ENCODE measurements around the gene GMNN.
A peak's percentile ranks its signal among the peaks of the same experiment; 100 is the strongest.

GMNN gene

DNA sequence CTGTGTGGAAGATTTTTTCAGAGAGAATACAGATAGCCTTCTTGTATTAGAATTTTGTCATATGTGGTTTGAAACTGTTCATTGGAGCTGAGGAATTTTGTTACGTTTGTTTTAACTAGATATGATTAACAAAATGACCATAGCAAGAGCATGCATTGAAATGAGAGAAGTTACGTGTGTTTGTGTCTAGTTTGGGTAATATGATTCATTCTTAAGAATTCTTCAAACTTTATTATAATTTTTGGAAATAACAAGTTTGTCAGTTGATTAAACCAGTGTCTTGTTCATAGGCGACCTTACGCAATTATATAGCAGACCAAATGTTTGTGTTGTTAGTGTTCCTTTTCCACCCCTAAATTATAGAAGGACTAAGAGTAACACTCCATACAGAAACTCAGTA, 5.5 kb downstream of the GMNN start:
- Histone ChIP-seq H3K4me1 (ENCODE audit: control insufficient read depth in 1 of 2, insufficient read depth in 2 of 2, low read length in 2 of 2) (peaks cover 3% of the 10 kb centered on the region in 2 experiments), H3K79me1 (ENCODE audit: low read length) (peaks cover 2% of the 10 kb centered on the region), H3K4me2 (ENCODE audit: low read length) (no peak overlapping the region), H3K36me3 (ENCODE audit: control insufficient read depth in 1 of 2, insufficient read depth in 2 of 2, low read length in 2 of 2) (peaks cover 4 to 9% of the 10 kb centered on the region in 2 experiments), H3K27me3 (ENCODE audit: insufficient read depth, low read length) (no peaks in the 10 kb centered on the region), H3K23ac (ENCODE audit: low read length) (no peak overlapping the region), H4K12ac (ENCODE audit: low read depth, low read length) (no peak overlapping the region), H2AFZ (ENCODE audit: insufficient read depth, low read length, poor library complexity) (no peak overlapping the region), H2BK5ac (ENCODE audit: low read depth, low read length, poor library complexity) (no peak overlapping the region), H3K9me3 (ENCODE audit: insufficient read depth, low read depth, low read length) (no peaks in the 10 kb centered on the region), H3K4ac (ENCODE audit: low read depth, low read length) (no peak overlapping the region), H3K14ac (ENCODE audit: low read length) (no peak overlapping the region), H4K8ac (ENCODE audit: low read depth, low read length) (no peak overlapping the region), H3K9ac (ENCODE audit: low read length) (no peak overlapping the region), H3K4me3 (ENCODE audit: low read depth, low read length) (no peak overlapping the region), H2BK12ac (ENCODE audit: low read length) (no peak overlapping the region), H2BK120ac (ENCODE audit: insufficient read depth, low read length, poor library complexity) (no peak overlapping the region), H3K27ac (ENCODE audit: low read depth, low read length) (no peak overlapping the region), H3K79me2 (ENCODE audit: control insufficient read depth, insufficient read depth, low read length, poor library complexity) (peaks cover 11% of the 10 kb centered on the region), H3K18ac (ENCODE audit: low read length) (no peak overlapping the region), H4K91ac (ENCODE audit: low read depth, low read length) (no peak overlapping the region), H2AK5ac (ENCODE audit: low read length) (no peak overlapping the region)
- no peak for DNase-seq
- no CpG with 5 or more reads among the region's 4 CpGs for WGBS (ENCODE audit: extremely low coverage, insufficient coverage, insufficient read length)

GRCh38 chr6:24788031-24788665, 13.4 kb downstream of the GMNN start:
- no peak overlapping the region for H2BK120ac ChIP-seq (ENCODE audit: insufficient read depth, low read length, poor library complexity)
- no peak overlapping the region for H4K91ac ChIP-seq (ENCODE audit: low read depth, low read length)
- H3K4me3 ChIP-seq (ENCODE audit: low read depth, low read length): no peak overlapping the region
- no peak overlapping the region for H3K4me2 ChIP-seq (ENCODE audit: low read length)
- no peak overlapping the region for H3K18ac ChIP-seq (ENCODE audit: low read length)
- no peak overlapping the region for H3K27ac ChIP-seq (ENCODE audit: low read depth, low read length)
- H3K4me1 ChIP-seq (ENCODE audit: control insufficient read depth in 1 of 2, insufficient read depth in 2 of 2, low read length in 2 of 2): no peaks in the 10 kb centered on the region
- H2AK5ac ChIP-seq (ENCODE audit: low read length): no peak overlapping the region
- H3K79me1 ChIP-seq (ENCODE audit: low read length): no peaks in the 10 kb centered on the region
- H3K27me3 ChIP-seq (ENCODE audit: insufficient read depth, low read length): no peaks in the 10 kb centered on the region
- H3K79me2 ChIP-seq (ENCODE audit: control insufficient read depth, insufficient read depth, low read length, poor library complexity): no peaks in the 10 kb centered on the region
- H3K9ac ChIP-seq (ENCODE audit: low read length): no peak overlapping the region
- WGBS (ENCODE audit: extremely low coverage, insufficient coverage, insufficient read length): no CpG with 5 or more reads among the region's 4 CpGs
- H2AFZ ChIP-seq (ENCODE audit: insufficient read depth, low read length, poor library complexity): no peak overlapping the region
- peaks cover 5 to 7% of the 10 kb centered on the region in 2 experiments for H3K36me3 ChIP-seq (ENCODE audit: control insufficient read depth in 1 of 2, insufficient read depth in 2 of 2, low read length in 2 of 2)
- H3K9me3 ChIP-seq (ENCODE audit: insufficient read depth, low read depth, low read length): no peaks in the 10 kb centered on the region
- no peak overlapping the region for H3K14ac ChIP-seq (ENCODE audit: low read length)
- no peak for DNase-seq
- no peak overlapping the region for H4K8ac ChIP-seq (ENCODE audit: low read depth, low read length)
- no peak overlapping the region for H3K23ac ChIP-seq (ENCODE audit: low read length)
- H3K4ac ChIP-seq (ENCODE audit: low read depth, low read length): no peak overlapping the region
- no peak overlapping the region for H2BK5ac ChIP-seq (ENCODE audit: low read depth, low read length, poor library complexity)
- H4K12ac ChIP-seq (ENCODE audit: low read depth, low read length): no peak overlapping the region
- no peak overlapping the region for H2BK12ac ChIP-seq (ENCODE audit: low read length)

DNA sequence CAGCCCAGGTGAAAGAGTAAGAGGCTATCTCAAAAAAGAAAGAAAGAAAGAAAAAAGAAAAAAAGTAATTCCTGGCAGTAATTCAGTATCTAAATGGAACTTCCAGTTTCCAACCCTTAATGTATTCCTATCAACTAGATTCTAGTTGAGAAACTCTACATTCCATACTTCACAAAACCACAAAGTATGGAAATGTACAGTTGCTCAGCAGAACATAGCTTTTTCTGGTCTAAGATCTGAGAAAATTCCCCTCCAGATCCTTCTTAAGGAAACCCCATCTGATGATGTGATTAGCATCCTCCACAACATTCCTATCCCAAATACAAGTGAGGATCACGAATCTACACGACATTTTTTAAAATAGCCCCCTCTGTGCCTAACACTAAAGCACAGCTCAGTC, 20.4 kb downstream of the GMNN start:
- Histone ChIP-seq H2BK5ac (ENCODE audit: low read depth, low read length, poor library complexity) (no peak overlapping the region), H2BK120ac (ENCODE audit: insufficient read depth, low read length, poor library complexity) (no peak overlapping the region), H2AFZ (ENCODE audit: insufficient read depth, low read length, poor library complexity) (no peak overlapping the region), H3K36me3 (ENCODE audit: control insufficient read depth in 1 of 2, insufficient read depth in 2 of 2, low read length in 2 of 2) (no peaks in the 10 kb centered on the region), H2BK12ac (ENCODE audit: low read length) (no peak overlapping the region), H3K4me2 (ENCODE audit: low read length) (no peak overlapping the region), H3K4me1 (ENCODE audit: control insufficient read depth in 1 of 2, insufficient read depth in 2 of 2, low read length in 2 of 2) (peaks cover 0 to 3% of the 10 kb centered on the region in 2 experiments), H3K79me1 (ENCODE audit: low read length) (no peaks in the 10 kb centered on the region), H3K27me3 (ENCODE audit: insufficient read depth, low read length) (no peaks in the 10 kb centered on the region), H3K23ac (ENCODE audit: low read length) (no peak overlapping the region), H3K27ac (ENCODE audit: low read depth, low read length) (no peak overlapping the region), H4K12ac (ENCODE audit: low read depth, low read length) (no peak overlapping the region), H2AK5ac (ENCODE audit: low read length) (no peak overlapping the region), H3K14ac (ENCODE audit: low read length) (no peak overlapping the region), H4K91ac (ENCODE audit: low read depth, low read length) (no peak overlapping the region), H3K79me2 (ENCODE audit: control insufficient read depth, insufficient read depth, low read length, poor library complexity) (no peaks in the 10 kb centered on the region), H3K18ac (ENCODE audit: low read length) (no peak overlapping the region), H3K4ac (ENCODE audit: low read depth, low read length) (no peak overlapping the region), H3K9me3 (ENCODE audit: insufficient read depth, low read depth, low read length) (no peaks in the 10 kb centered on the region), H3K4me3 (ENCODE audit: low read depth, low read length) (no peak overlapping the region), H4K8ac (ENCODE audit: low read depth, low read length) (no peak overlapping the region), H3K9ac (ENCODE audit: low read length) (no peak overlapping the region)
- peak in 1 of 2 donors; percentile 34 for DNase-seq
- WGBS (ENCODE audit: extremely low coverage, insufficient coverage, insufficient read length): no CpG with 5 or more reads among the region's 2 CpGs

DNA sequence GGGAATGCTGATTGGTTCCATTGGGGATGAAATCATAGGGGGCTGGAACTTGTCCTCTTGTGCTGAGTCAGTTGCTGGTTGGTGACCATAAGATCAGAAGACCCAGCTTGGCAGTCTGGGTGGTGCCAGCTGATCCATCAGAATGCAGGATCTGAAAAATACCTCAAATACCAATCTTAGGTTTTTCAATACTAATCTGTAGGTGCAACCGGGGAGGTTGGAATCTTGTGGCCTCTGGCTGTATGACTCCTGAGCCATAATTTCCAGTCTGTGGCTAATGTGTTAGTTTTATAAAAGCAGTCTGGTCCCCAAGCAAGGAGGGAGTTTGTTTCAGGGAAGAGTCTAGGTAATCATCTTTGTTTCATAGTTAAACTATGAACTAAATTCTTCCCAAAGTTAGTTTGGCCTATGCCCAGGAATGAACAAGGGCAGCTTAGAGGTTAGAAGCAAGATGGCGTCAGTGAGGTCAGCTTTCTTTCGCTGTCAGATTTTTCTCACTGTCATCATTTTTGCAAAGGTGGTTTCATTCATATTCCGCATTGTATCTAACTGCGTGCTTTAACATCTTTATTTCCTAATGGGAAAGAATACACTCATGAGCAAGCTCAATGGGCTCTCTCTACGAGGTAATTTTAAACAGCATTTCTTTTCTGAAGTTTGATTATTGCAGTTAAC, 22.0 kb downstream of the GMNN start:
- H2BK12ac ChIP-seq (ENCODE audit: low read length): no peak overlapping the region
- H3K9me3 ChIP-seq (ENCODE audit: insufficient read depth, low read depth, low read length): no peaks in the 10 kb centered on the region
- peaks cover 0 to 3% of the 10 kb centered on the region in 2 experiments for H3K4me1 ChIP-seq (ENCODE audit: control insufficient read depth in 1 of 2, insufficient read depth in 2 of 2, low read length in 2 of 2)
- WGBS (ENCODE audit: extremely low coverage, insufficient coverage, insufficient read length): no CpG with 5 or more reads among the region's 6 CpGs
- no peaks in the 10 kb centered on the region for H3K27me3 ChIP-seq (ENCODE audit: insufficient read depth, low read length)
- H2BK120ac ChIP-seq (ENCODE audit: insufficient read depth, low read length, poor library complexity): no peak overlapping the region
- H3K23ac ChIP-seq (ENCODE audit: low read length): no peak overlapping the region
- H2AFZ ChIP-seq (ENCODE audit: insufficient read depth, low read length, poor library complexity): no peak overlapping the region
- no peak overlapping the region for H3K4me3 ChIP-seq (ENCODE audit: low read depth, low read length)
- H4K12ac ChIP-seq (ENCODE audit: low read depth, low read length): no peak overlapping the region
- no peak overlapping the region for H2AK5ac ChIP-seq (ENCODE audit: low read length)
- no peak overlapping the region for H3K14ac ChIP-seq (ENCODE audit: low read length)
- peak in 1 of 2 donors; percentile 35 for DNase-seq
- no peak overlapping the region for H3K9ac ChIP-seq (ENCODE audit: low read length)
- H3K79me1 ChIP-seq (ENCODE audit: low read length): no peaks in the 10 kb centered on the region
- H3K79me2 ChIP-seq (ENCODE audit: control insufficient read depth, insufficient read depth, low read length, poor library complexity): no peaks in the 10 kb centered on the region
- no peaks in the 10 kb centered on the region for H3K36me3 ChIP-seq (ENCODE audit: control insufficient read depth in 1 of 2, insufficient read depth in 2 of 2, low read length in 2 of 2)
- H3K27ac ChIP-seq (ENCODE audit: low read depth, low read length): no peak overlapping the region
- H3K4me2 ChIP-seq (ENCODE audit: low read length): no peak overlapping the region
- no peak overlapping the region for H4K91ac ChIP-seq (ENCODE audit: low read depth, low read length)
- H3K18ac ChIP-seq (ENCODE audit: low read length): no peak overlapping the region
- H4K8ac ChIP-seq (ENCODE audit: low read depth, low read length): no peak overlapping the region
- H2BK5ac ChIP-seq (ENCODE audit: low read depth, low read length, poor library complexity): no peak overlapping the region
- H3K4ac ChIP-seq (ENCODE audit: low read depth, low read length): no peak overlapping the region
